OCI-LY3 (cell line): ENCODE results near the gene SYT4.

ENCODE experiments used
- EZH2phosphoT487 ChIP-seq: fragments of 200-600 bp; shearing (Covaris generic); IDR thresholded peaks from 2 replicates; pipeline ENCODE4 v1.6.1; 2018; ENCODE audit warnings: antibody characterized with exemption, mixed run types, low read depth
- TF ChIP-seq, protein P1 (sequence below): fragments of 200-600, 300-600 bp; sonication (generic); IDR thresholded peaks from 2 replicates; pipeline ENCODE4 v1.5.1; 2014; ENCODE audit warnings: antibody characterized with exemption, low read length, low read depth

DNA sequence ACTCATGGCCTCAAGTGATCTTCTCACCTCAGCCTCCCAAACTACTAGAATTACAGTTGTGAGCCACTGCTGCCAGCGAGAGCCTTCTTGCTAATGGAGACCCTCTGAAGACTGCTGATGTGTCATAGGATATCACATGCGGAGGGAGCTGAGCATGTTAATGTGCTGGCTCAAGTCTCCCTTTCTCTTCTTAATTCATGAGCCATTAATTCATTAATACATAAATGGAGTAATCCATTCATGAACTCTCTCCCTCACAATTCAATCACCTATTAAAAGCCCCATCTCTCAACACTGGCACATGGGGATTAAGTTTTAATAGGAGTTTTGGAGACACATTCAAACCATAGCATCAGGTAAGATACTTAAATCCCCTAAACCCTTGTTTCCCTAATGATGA, 54.8 kb downstream of the SYT4 start:
- TF ChIP-seq, protein P1, sequence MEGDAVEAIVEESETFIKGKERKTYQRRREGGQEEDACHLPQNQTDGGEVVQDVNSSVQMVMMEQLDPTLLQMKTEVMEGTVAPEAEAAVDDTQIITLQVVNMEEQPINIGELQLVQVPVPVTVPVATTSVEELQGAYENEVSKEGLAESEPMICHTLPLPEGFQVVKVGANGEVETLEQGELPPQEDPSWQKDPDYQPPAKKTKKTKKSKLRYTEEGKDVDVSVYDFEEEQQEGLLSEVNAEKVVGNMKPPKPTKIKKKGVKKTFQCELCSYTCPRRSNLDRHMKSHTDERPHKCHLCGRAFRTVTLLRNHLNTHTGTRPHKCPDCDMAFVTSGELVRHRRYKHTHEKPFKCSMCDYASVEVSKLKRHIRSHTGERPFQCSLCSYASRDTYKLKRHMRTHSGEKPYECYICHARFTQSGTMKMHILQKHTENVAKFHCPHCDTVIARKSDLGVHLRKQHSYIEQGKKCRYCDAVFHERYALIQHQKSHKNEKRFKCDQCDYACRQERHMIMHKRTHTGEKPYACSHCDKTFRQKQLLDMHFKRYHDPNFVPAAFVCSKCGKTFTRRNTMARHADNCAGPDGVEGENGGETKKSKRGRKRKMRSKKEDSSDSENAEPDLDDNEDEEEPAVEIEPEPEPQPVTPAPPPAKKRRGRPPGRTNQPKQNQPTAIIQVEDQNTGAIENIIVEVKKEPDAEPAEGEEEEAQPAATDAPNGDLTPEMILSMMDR = no peak
- TF ChIP-seq EZH2phosphoT487 = no peak
